Activated CD4-positive, CD25-positive, alpha-beta regulatory T cell treated with anti-CD3 and anti-CD28 coated beads, Interleukin-2, amount 50 U/mL, for 24 hours (primary cell): ENCODE results near the gene ANKS4B.
"Not testable (repeated sequence)": the region's sequence is repeated elsewhere in the genome, so short reads cannot be mapped to it uniquely, and the experiment has no call there.

Source experiments
- ATAC-seq, 2 donors: fragments of 150-1000 bp; cut with Tn5 transposase; one replicate each; pipeline ENCODE4 v1.10.0; 2021; ENCODE audit warnings: mild to moderate bottlenecking in 1 of 2, moderate library complexity in 1 of 2

The ANKS4B gene

DNA sequence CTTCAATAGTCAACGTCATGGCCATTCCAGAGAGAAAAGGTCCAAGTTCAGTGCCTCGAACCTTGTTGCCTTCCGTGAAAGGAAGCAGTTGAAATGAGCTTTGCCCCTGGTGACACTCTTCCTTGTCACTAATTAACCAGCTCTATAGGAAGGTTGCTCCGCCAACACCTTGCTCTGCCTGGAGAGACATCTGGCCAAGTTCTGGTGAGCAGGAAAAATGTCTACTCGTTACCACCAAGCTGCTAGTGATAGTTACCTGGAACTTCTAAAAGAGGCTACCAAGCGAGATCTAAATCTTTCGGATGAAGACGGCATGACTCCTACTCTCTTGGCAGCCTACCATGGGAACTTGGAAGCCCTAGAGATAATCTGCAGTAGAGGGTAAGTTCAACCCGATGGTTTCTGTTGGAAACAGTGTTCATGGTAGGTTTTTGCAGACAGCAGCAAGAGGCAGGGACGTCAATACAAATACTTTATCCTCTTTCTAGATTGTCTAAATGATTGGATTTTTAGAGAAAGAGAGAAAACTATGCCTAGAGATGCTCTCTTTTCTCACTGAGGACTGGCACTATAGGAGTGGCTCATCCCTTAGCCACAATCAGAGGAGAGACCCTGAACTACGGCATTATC lies at the start of gene ANKS4B:
Gene ANKS4B (plus strand): TSS at position 179 of the 630 bp plus-strand sequence. CDS start 39 bp downstream, at position 218.
- no peak for ATAC-seq

DNA sequence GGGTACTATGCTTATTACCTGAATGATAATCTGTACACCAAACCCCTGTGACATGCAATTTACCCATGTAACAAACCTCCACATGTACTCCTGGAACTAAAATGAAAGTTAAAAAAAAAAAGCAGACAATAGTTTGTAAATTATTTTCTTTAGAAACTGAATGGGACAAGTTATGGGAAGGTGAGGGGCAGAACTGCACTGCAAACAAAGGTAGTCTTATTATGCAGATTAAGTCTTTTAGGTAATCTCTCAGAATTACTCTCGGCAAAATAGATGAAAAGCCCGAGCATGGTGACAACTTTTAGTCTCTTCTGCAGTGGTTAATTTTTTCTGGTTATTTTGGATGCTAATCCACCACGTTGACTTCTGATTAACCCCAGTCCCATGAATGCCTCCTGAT lies 49.5 kb upstream of the ANKS4B start:
- no peak for ATAC-seq

GRCh38 chr16:21184834-21185233 lies 48.7 kb upstream of the ANKS4B start:
- ATAC-seq: peak; percentile 67 to 71

GRCh38 chr16:21185659-21186325 lies 47.7 kb upstream of the ANKS4B start:
- no peak for ATAC-seq

DNA sequence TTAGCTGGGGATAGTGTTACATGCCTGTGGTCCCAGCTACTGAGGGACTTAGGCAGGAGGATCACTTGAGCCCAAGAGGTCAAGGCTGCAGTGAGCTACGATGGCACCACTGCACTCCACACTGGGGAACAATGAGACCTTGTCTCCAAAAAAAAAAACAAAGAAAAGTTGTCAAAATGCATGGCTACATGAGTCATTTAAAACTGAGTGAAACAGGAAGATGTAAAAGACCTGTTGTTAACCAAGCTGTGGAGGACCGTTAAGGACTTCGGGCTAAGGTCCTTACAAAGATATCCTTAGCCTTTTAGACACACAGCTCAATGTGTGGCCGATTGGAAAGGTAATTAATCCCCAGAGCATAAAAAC lies 47.2 kb upstream of the ANKS4B start:
- ATAC-seq: no peak

DNA sequence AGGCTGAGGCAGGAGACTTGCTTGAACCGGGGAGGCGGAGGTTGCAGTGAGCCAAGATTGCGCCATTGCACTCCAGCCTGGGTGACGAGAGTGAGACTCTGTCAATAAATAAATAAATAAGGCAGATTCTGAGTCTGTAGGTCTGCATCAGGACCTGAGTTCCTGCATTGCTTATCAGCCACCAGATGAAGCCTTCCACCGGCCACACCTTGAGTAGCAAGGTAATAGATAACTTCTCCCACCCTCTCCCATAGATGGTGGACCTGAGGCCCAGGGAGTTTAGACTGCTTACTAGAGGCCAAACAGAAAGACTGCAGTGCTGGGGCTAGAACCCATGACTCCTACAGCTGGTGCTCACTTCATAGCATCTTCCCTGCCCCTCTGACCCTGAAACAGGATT lies 44.2 kb upstream of the ANKS4B start:
- no peak for ATAC-seq

DNA sequence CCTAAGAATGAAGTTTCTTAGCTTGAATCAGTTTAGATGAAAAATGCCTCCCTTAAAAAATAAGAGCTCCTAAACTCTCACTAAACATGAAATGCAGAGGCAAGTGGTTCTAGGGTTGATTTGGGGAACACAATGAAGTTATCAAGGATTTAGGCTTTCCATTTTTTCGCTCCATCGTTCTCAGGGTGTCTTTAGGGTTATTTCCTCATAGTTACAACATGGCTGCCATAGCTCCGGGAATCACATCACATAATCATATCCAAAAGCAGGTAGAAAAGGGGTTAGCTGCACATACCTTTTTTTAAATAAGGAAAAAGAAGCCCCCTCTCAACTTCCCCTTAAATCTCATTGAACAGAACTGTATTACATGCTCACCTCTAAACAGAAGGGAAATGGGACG lies 43.5 kb upstream of the ANKS4B start:
- no peak for ATAC-seq

DNA sequence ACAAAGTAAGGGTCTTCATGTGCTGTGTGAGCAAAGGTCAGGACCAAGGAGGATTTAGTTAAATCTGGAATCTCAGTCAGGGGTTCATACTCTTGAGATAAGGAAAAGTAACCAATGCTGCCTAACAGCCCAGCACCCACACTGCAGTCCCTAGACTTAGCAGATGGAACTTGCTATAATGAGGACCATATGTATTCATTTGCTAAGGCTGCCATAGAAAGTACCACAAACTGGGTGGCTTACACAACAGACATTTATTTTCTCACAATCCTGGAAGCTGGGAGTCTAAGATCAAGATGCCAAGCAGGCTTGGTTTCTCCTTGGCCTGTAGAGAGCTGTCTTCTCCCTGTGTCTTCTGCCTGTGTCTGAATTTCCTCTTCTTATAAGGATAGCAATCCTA lies 42.9 kb upstream of the ANKS4B start:
- no peak for ATAC-seq

- ATAC-seq: no peak
These were observed 40.5 kb upstream of the ANKS4B start for GRCh38 chr16:21192991-21193390.

GRCh38 chr16:21194771-21195301 lies 38.7 kb upstream of the ANKS4B start:
- ATAC-seq: no peak

DNA sequence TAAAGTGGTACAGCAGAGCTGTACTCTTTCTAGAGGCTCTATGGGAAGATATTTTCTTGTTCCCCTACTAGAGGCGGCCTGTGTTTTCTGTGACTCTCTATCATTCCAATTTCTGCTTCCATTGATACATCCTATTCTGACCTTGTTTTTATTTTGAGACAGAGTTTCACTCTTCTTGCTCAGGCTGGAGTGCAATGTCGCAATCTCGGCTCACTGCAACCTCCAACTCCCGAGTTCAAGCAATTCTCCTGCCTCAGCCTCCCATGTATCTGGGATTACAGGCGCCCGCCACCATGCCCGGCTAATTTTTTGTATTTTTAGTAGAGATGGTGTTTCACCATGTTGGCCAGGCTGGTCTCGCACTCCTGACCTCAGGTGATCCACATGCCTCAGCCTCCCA lies 38.2 kb upstream of the ANKS4B start:
- ATAC-seq: not testable (repeated sequence)

- ATAC-seq: no peak
These were observed 36.4 kb upstream of the ANKS4B start for GRCh38 chr16:21197112-21197511.

- no peak for ATAC-seq
These were observed 35.9 kb upstream of the ANKS4B start for GRCh38 chr16:21197621-21198020.

GRCh38 chr16:21199607-21200218 lies 33.8 kb upstream of the ANKS4B start:
- no peak for ATAC-seq

DNA sequence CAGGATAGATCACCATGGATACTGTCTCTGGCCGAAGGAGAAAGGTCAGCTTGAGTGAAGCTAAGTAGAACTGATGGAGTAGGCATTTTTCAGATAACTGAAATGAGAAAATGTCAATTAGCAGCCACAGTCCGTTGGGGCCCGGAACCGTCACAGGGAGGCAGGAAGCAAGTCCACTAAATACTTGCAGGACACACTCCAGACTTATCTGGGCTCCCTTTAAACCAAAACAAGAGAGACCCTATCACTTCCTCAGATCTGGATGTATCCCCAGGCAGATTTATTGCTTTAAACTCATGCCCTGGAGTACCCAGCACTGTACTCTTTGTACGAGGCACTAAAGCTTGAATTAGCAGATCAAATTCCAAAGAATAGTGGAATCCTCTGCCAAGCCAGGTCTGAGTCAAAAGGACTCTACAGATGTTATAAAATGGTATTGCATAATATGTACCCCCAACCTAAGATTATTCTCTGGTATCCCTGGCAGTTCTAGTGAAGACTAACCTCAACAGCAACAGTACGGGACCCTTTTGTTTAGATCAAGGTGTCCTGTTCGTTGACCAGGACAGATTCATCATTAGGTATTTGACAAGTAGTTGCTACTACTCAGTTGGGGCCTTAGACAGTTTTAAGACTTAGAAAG lies 30.2 kb upstream of the ANKS4B start:
- no peak for ATAC-seq

DNA sequence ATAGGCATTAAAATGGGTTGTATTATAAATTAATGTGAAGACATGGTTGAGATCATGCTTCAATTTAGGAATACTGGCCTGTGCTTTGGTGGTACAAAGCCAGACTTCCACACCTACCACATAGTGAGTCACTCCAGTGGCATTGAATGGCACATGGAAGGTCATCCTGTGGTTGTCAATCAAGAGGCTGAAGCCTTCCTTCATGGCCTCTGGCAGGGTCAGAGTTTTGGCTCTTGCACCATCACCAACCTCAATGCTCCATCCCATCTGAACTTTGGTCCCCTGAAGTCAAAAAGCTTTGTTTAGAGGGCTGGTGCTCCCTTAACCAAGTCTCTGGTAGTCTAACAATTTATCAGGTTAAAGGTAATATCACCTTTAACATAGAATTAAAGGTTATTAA lies 28.2 kb upstream of the ANKS4B start:
- ATAC-seq: no peak

DNA sequence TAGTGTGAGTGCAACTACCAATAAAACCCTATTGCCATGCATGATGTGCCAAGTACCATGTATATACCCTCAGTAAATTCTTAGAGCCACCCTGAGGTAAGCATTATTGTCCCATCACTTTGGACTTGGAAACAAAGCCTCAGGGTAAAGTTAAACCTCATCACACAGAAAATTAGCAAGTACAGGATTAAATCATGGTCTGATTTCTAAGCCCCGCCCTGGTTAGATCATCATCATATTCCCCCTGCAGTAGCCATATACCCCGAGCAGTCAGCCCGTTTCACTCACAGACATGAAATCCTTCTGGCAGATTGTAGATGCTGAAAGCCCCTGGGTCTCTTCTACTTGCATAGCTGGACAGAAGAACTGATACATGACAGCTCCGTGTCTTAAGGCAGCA lies 26.9 kb upstream of the ANKS4B start:
- ATAC-seq: no peak

DNA sequence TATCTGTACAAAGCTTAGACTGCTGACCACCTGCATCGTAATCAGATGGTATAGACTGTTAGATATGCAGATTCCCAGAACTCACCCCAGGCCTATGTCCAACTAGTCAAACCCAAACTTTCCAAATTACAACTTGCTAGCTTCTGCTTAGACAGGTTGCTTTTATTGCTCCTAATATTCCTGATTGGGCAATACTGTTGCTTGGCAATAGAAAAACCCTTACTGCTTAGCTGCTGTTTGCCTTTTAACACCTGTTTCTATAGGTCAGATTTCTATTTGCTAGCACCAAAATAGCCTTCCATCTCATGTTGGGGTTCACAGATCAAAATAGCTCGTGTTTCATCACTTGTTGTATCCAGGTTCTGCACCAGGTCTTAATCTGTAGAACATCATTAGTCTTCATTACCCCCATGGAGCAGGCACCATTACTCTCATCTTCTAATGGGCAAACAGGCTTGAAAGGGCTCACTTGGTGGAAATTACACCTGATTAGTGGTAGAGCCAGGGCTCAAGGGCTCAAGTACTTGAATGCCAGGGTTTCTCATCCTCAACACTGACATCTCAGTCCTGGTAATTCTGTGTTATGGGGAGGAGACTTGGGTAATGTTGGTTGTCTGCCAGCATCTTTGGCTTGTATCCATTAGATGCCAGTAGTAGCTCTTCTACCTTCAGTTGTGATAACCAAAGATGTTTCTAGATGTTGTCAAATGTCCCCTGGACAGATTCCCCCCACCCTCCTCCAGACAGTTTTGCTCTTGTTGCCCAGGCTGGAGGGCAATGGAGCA lies 24.9 kb upstream of the ANKS4B start:
- no peak for ATAC-seq

GRCh38 chr16:21211486-21211885 lies 22.0 kb upstream of the ANKS4B start, which contains the start of gene ZP2:
Gene ZP2, minus strand, starts transcription at chr16:21211574. Its CDS starts 27 bp downstream, at chr16:21211547.
- ATAC-seq: no peak

DNA sequence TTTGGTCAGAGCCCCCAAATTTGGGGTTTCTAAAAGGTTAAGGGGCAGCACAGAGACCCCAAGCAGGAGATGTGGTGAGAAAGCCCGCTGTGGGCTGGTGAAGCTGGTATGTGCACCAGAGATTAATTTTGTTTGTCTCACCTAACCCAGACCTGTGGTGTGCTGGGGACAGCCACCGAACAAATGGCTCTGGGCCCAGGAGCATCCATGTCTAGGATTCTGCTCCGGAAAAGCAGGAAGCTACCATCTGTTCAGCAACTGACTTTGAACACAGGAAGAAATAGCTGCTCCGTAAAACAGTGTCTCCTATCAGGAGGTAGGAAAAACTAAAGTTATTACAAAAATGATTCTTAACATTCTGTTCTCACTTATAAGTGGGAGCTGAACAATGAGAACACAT lies 19.4 kb upstream of the ANKS4B start:
- no peak for ATAC-seq

DNA sequence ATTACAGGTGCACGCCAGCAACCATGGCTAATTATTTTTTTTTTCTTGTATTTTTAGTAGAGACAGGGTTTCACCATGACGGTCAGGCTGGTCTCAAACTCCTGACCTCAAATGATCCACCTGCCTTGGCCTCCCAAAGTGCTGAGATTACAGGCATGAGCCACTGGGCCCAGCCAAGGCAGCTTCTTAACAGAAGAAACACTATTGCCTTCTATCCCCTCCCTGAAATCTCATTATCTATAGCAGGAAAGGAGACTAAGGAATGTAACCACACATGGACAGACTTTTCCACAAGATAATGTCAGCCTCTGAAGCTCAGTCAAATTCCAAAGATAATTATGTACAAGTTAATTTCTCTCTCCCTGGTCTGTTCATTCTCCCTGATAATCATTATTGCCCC lies 16.4 kb upstream of the ANKS4B start:
- ATAC-seq: no peak

DNA sequence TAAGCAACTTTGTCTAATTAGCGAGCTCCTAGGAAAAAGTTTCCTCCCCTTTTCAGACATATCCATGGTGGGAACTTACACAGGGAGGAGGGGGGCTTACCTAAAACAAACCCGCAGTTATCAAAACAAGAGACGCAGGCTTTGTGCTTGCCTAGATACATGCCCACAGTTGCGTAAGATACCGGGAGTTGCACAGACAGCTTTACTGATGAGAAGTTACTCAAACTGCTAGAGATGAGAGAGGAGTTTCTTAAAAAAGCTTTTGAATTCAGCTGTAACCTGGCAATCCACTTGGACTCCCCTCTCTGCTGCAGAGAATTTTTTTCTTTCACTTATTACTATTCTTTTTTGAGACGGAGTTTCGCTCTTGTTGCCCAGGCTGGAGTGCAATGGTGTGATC lies 15.3 kb upstream of the ANKS4B start:
- ATAC-seq: no peak

DNA sequence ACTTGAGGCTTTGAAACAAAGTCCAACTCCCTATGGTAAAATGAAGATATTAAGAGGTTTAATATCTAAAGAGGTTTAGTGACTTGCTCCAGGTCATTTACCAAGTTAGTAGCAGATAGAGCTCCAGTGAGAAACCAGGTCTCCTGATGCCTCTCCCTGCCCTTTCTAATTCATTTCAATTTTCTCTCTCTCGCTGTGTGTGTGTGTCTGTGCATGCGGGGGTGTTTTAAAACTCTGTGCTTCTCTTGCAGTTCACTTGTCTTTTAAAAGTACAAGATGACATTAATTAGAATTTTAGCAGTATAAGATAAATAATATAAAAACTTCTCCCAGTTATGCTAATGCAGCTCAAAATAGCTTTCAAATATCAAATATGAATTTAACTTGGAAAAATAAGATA lies 13.9 kb upstream of the ANKS4B start:
- ATAC-seq: no peak
